GM10248 (cell line): Measurements from ENCODE around the gene TTC34.

Source experiments
- CTCF ChIA-PET: fragments of 300-600 bp; sonication (Branson Sonifier 250); formaldehyde crosslinking; extraction: SDS; loops from one replicate; lab custom pipeline; 2021; ENCODE audit warnings: antibody characterized with exemption; lab: Yijun Ruan, JAX
- POLR2A ChIA-PET: fragments of 350-650 bp; sonication (Branson Sonifier 250); formaldehyde crosslinking; extraction: SDS; loops from one replicate; lab custom pipeline; 2020; ENCODE audit warnings: antibody characterized with exemption; lab: Yijun Ruan, JAX
- DNase-seq: peaks from one replicate; pipeline ENCODE4 v3.0.0; 2012; ENCODE audit errors: extremely low spot score
- CTCF ChIP-seq: IDR thresholded peaks from 2 replicates; pipeline ENCODE4 v1.5.1; 2012; ENCODE audit warnings: mild to moderate bottlenecking, low read depth; ENCODE audit errors: extremely low read depth, missing control alignments, control extremely low read depth

TTC34 gene

GRCh38 chr1:2602311-2602835 lies 199.1 kb downstream of the TTC34 start:
- CTCF ChIA-PET: no interaction called here
- POLR2A ChIA-PET: no interaction called here
- DNase-seq: no peak
- TF ChIP-seq CTCF: no peak

- TF ChIP-seq CTCF: no peak
- ChIA-PET POLR2A (no interaction called here), CTCF (no interaction called here)
- DNase-seq: no peak
Measured at GRCh38 chr1:2601721-2602303, 199.7 kb downstream of the TTC34 start.

GRCh38 chr1:2598329-2598931 lies 203.1 kb downstream of the TTC34 start:
- ChIA-PET CTCF (no interaction called here), POLR2A (no interaction called here)
- no peak for TF ChIP-seq CTCF
- DNase-seq: no peak

- no peak for TF ChIP-seq CTCF
- DNase-seq: no peak
- CTCF ChIA-PET: no interaction called here
- POLR2A ChIA-PET: interaction anchor here (0.6 kb wide), 1 partner anchor 49 kb away, joined by 4 read pairs; no protein-coding TSS in a partner anchor
Measured at GRCh38 chr1:2597441-2598328, 203.8 kb downstream of the TTC34 start.

- no peak for TF ChIP-seq CTCF
- ChIA-PET POLR2A (no interaction called here), CTCF (no interaction called here)
- DNase-seq: no peak
Measured at GRCh38 chr1:2596530-2597333, 204.8 kb downstream of the TTC34 start.
